Measurements from ENCODE around the gene CYFIP2. TPM values are rescaled to one million over a fixed set of nuclear protein-coding genes. Genes with fewer than 3 reads are reported as not detected.

The CYFIP2 gene
- total RNA-seq, 4 donors from 2014 or later, result 11.3 to 51.5 (median 13.6) TPM

- Histone ChIP-seq H3K4me3 (no peak overlapping the region), H3K27me3 (no peaks in the 10 kb centered on the region), H3K4me1 (no peaks in the 10 kb centered on the region), H3K9me3 (no peaks in the 10 kb centered on the region), H3K36me3 (no peaks in the 10 kb centered on the region), H3K27ac (no peak overlapping the region)
- DNase-seq, result no peak
- intact Hi-C loops (cut with DNase I; ENCODE audit: low total_unique reads), result no loop called here
- no peak for TF ChIP-seq CTCF (IDR thresholded peaks at IDR 0.05)
- TF ChIP-seq POLR2A (IDR thresholded peaks at IDR 0.05), result no peak
These were observed 7.2 kb downstream of the CYFIP2 start for GRCh38 chr5:157273131-157273556.

- intact Hi-C loops (cut with DNase I; ENCODE audit: low total_unique reads), result no loop called here
- Histone ChIP-seq H3K27ac (no peak overlapping the region), H3K9me3 (no peaks in the 10 kb centered on the region), H3K27me3 (no peaks in the 10 kb centered on the region), H3K36me3 (no peaks in the 10 kb centered on the region), H3K4me1 (no peaks in the 10 kb centered on the region), H3K4me3 (no peak overlapping the region)
- no peak for TF ChIP-seq CTCF (IDR thresholded peaks at IDR 0.05)
- TF ChIP-seq POLR2A (IDR thresholded peaks at IDR 0.05), result no peak
- DNase-seq, result no peak
These were observed 9.5 kb downstream of the CYFIP2 start for GRCh38 chr5:157275403-157275802.

- H3K27me3 ChIP-seq, result no peaks in the 10 kb centered on the region
- intact Hi-C loops (cut with DNase I; ENCODE audit: low total_unique reads), result no loop called here
- no peak for TF ChIP-seq POLR2A (IDR thresholded peaks at IDR 0.05)
- TF ChIP-seq CTCF (IDR thresholded peaks at IDR 0.05), result no peak
- no peaks in the 10 kb centered on the region for H3K9me3 ChIP-seq
- H3K4me3 ChIP-seq, result no peak overlapping the region
- no peaks in the 10 kb centered on the region for H3K4me1 ChIP-seq
- H3K36me3 ChIP-seq, result no peaks in the 10 kb centered on the region
- no peak overlapping the region for H3K27ac ChIP-seq
- DNase-seq, result no peak
These were observed 12.6 kb downstream of the CYFIP2 start for GRCh38 chr5:157278319-157279037.

GRCh38 chr5:157279605-157280239 is 13.8 kb downstream of the CYFIP2 start:
- H3K9me3 ChIP-seq, result no peaks in the 10 kb centered on the region
- no peaks in the 10 kb centered on the region for H3K4me1 ChIP-seq
- H3K27ac ChIP-seq, result no peak overlapping the region
- H3K27me3 ChIP-seq, result no peaks in the 10 kb centered on the region
- H3K36me3 ChIP-seq, result no peaks in the 10 kb centered on the region
- intact Hi-C loops (cut with DNase I; ENCODE audit: low total_unique reads), result no loop called here
- TF ChIP-seq POLR2A (IDR thresholded peaks at IDR 0.05) (no peak), CTCF (IDR thresholded peaks at IDR 0.05) (no peak)
- no peak for DNase-seq
- no peak overlapping the region for H3K4me3 ChIP-seq

GRCh38 chr5:157280927-157281326 is 15.0 kb downstream of the CYFIP2 start:
- no peak for TF ChIP-seq POLR2A (IDR thresholded peaks at IDR 0.05)
- TF ChIP-seq CTCF (IDR thresholded peaks at IDR 0.05), result no peak
- Histone ChIP-seq H3K27me3 (no peaks in the 10 kb centered on the region), H3K27ac (no peak overlapping the region), H3K4me1 (no peaks in the 10 kb centered on the region), H3K4me3 (no peak overlapping the region), H3K36me3 (no peaks in the 10 kb centered on the region), H3K9me3 (no peaks in the 10 kb centered on the region)
- intact Hi-C loops (cut with DNase I; ENCODE audit: low total_unique reads), result no loop called here
- DNase-seq, result no peak

All from uterus (tissue), 4 donors.